ENCODE results near the gene ADARB1.

GRCh38 chr21:45215213-45215612 is 140.8 kb downstream of the ADARB1 start:
- TF ChIP-seq CTCF (IDR thresholded peaks at IDR 0.05; ENCODE audit: borderline replicate concordance, extremely low read depth, low read length, poor library complexity, severe bottlenecking): no peak
- no peak for TF ChIP-seq EZH2 (IDR thresholded peaks at IDR 0.05; ENCODE audit: borderline replicate concordance, low read depth, low read length, severe bottlenecking)
